HCT116 (cell line): ENCODE measurements around the gene EVI5. TPM values are rescaled to one million over a fixed set of nuclear protein-coding genes. Genes with fewer than 3 reads are reported as not detected.

ENCODE experiments used
- ATAC-seq: fragments of 200-7000 bp; cut with Tn5 transposase; 2 replicates; pipeline ENCODE4 v1.9.1; 2020; ENCODE audit warnings: mild to moderate bottlenecking, moderate library complexity
- BruUV-seq: library from RNA; stranded (reverse); fragments of 400-500 nt; replicated peaks from 2 replicates; lab custom pipeline; 2021; lab: Mats Ljungman, UMichigan
- CTCF ChIA-PET: fragments of 300-600 bp; sonication (Branson Sonifier 250); formaldehyde crosslinking; loops from one replicate; lab custom pipeline; 2021; ENCODE audit warnings: antibody characterized with exemption; lab: Charles Lee
- POLR2A ChIA-PET: fragments of 300-600, 350-600 bp; sonication (Branson Sonifier 250); formaldehyde crosslinking; loops from one replicate; lab custom pipeline; 2021; ENCODE audit warnings: antibody characterized with exemption; lab: Charles Lee
- RAD21 ChIA-PET, 2 experiments: fragments of 300-600 bp; sonication (Branson Sonifier 250); formaldehyde crosslinking; loops; one replicate each; lab custom pipeline; 2023; ENCODE audit warnings: low total read pairs in 2 of 2; ENCODE audit not compliant: uncharacterized antibody in 2 of 2, unreplicated experiment in 2 of 2, low non-redundant PET in 1 of 2; lab: Charles Lee
- DNase-seq: peaks from one replicate; pipeline ENCODE4 v3.0.0-alpha.2; 2010; ENCODE audit warnings: low read depth, low spot score
- H2AFZ ChIP-seq: fragments of 200-600 bp; shearing (Covaris generic), sonication (generic); 2 replicates; pipeline ENCODE4 v1.6.1; 2017; ENCODE audit warnings: low read depth, mixed run types, mixed read lengths, antibody characterized with exemption, low read length; ENCODE audit not compliant: poor library complexity, severe bottlenecking
- H3K27ac ChIP-seq: 2 replicates; pipeline ENCODE4 v1.5.1; 2012; ENCODE audit warnings: low read depth, low read length
- H3K27me3 ChIP-seq: fragments of 200-600 bp; sonication (generic); 2 replicates; pipeline ENCODE4 v1.6.1; 2016; ENCODE audit warnings: mixed run types, low read length, mixed read lengths; ENCODE audit not compliant: insufficient read depth
- H3K36me3 ChIP-seq, 2 experiments: fragments of 200-500 bp in 1 of 2; fragments of 200-600 bp in 1 of 2; sonication (Bioruptor generic) in 1 of 2; sonication (generic) in 1 of 2; 2 replicates each; pipeline versions ENCODE4 v1.5.1 to v1.6.1; 2014 to 2016; ENCODE audit warnings: low read length in 2 of 2, inconsistent platforms in 1 of 2, mixed read lengths in 1 of 2, mixed run types in 1 of 2; ENCODE audit not compliant: insufficient read depth in 2 of 2, control insufficient read depth in 1 of 2
- H3K4me1 ChIP-seq, 2 experiments: fragments of 200-600 bp in 1 of 2; sonication (generic) in 1 of 2; 2 replicates each; pipeline versions ENCODE4 v1.5.1 to v1.6.1; 2012 to 2017; ENCODE audit warnings: low read length in 2 of 2, inconsistent platforms in 1 of 2, mild to moderate bottlenecking in 1 of 2, mixed read lengths in 1 of 2, mixed run types in 1 of 2, moderate library complexity in 1 of 2; ENCODE audit not compliant: insufficient read depth in 2 of 2, control insufficient read depth in 1 of 2
- H3K4me2 ChIP-seq: fragments of 200-600 bp; sonication (generic); 2 replicates; pipeline ENCODE4 v1.6.1; 2017; ENCODE audit warnings: mixed run types, low read length, mixed read lengths
- H3K4me3 ChIP-seq, 2 experiments: fragments of 200-600 bp in 1 of 2; sonication (generic) in 1 of 2; replicated peaks in 1 of 2; 2 replicates each; pipeline ENCODE4 v1.5.1; 2011 to 2016; ENCODE audit warnings: low read length in 2 of 2, control low read depth in 1 of 2, low read depth in 1 of 2, mild to moderate bottlenecking in 1 of 2, mixed read lengths in 1 of 2, mixed run types in 1 of 2
- H3K79me2 ChIP-seq: fragments of 200-600 bp; sonication (generic); 2 replicates; pipeline ENCODE4 v1.6.1; 2017; ENCODE audit warnings: mild to moderate bottlenecking, mixed run types, low read length, moderate library complexity, mixed read lengths; ENCODE audit not compliant: insufficient read depth
- H3K9ac ChIP-seq: fragments of 200-600 bp; sonication (generic); 2 replicates; pipeline ENCODE4 v1.6.1; 2016; ENCODE audit warnings: low read length, mixed read lengths
- H3K9me2 ChIP-seq: fragments of 200-600 bp; sonication (generic), shearing (Covaris generic); 2 replicates; pipeline ENCODE4 v1.6.1; 2017; ENCODE audit warnings: mixed run types, mild to moderate bottlenecking, moderate library complexity; ENCODE audit not compliant: insufficient read depth
- H3K9me3 ChIP-seq, 2 experiments: fragments of 200-500 bp in 1 of 2; fragments of 200-600 bp in 1 of 2; sonication (Bioruptor generic) in 1 of 2; sonication (generic) in 1 of 2; 2 replicates each; pipeline ENCODE4 v1.6.1; 2014 to 2017; ENCODE audit warnings: low read length in 2 of 2, mixed read lengths in 2 of 2, inconsistent platforms in 1 of 2, low read depth in 1 of 2, mild to moderate bottlenecking in 1 of 2, mixed run types in 1 of 2, moderate library complexity in 1 of 2; ENCODE audit not compliant: control insufficient read depth in 1 of 2, insufficient read depth in 1 of 2
- H4K20me1 ChIP-seq: fragments of 200-600 bp; sonication (generic), shearing (Covaris generic); 2 replicates; pipeline ENCODE4 v1.6.1; 2017; ENCODE audit warnings: mixed run types, mild to moderate bottlenecking, moderate library complexity; ENCODE audit not compliant: insufficient read depth
- CBX3 ChIP-seq: IDR thresholded peaks from 2 replicates; pipeline ENCODE4 v1.6.1; 2012; ENCODE audit warnings: low read depth
- ELF1 ChIP-seq: IDR thresholded peaks from 2 replicates; pipeline ENCODE4 v1.6.1; 2012; ENCODE audit warnings: low read depth, borderline replicate concordance
- EZH2 ChIP-seq: fragments of 200-600 bp; sonication (generic); IDR thresholded peaks from 2 replicates; pipeline ENCODE4 v1.6.1; 2017; ENCODE audit warnings: antibody characterized with exemption, mixed run types
- EZH2phosphoT487 ChIP-seq: fragments of 200-600 bp; IDR thresholded peaks from 2 replicates; pipeline ENCODE4 v1.6.1; 2018; ENCODE audit warnings: antibody characterized with exemption, borderline replicate concordance
- FOSL1 ChIP-seq: IDR thresholded peaks from 2 replicates; pipeline ENCODE4 v1.6.1; 2012; ENCODE audit warnings: low read depth
- JUND ChIP-seq: IDR thresholded peaks from 2 replicates; pipeline ENCODE4 v1.6.1; 2012
- POLR2A ChIP-seq: IDR thresholded peaks from 2 replicates; pipeline ENCODE4 v1.7.0; 2011; ENCODE audit warnings: borderline replicate concordance; ENCODE audit not compliant: insufficient read depth, insufficient read length; ENCODE audit errors: extremely low read depth
- POLR2AphosphoS5 ChIP-seq: IDR thresholded peaks from 2 replicates; pipeline ENCODE4 v1.6.1; 2011; ENCODE audit warnings: mild to moderate bottlenecking, low read depth, low read length, moderate library complexity
- RAD21 ChIP-seq: IDR thresholded peaks from 2 replicates; pipeline ENCODE4 v1.6.1; 2012; ENCODE audit warnings: low read depth, mild to moderate bottlenecking
- SP1 ChIP-seq: IDR thresholded peaks from 2 replicates; pipeline ENCODE4 v1.6.1; 2012; ENCODE audit warnings: low read depth
- SRF ChIP-seq: IDR thresholded peaks from 2 replicates; pipeline ENCODE4 v1.6.1; 2012; ENCODE audit warnings: low read depth
- TCF7L2 ChIP-seq: IDR thresholded peaks from 2 replicates; pipeline ENCODE4 v1.7.0; 2011; ENCODE audit warnings: borderline replicate concordance, inconsistent platforms; ENCODE audit not compliant: insufficient read depth, insufficient read length; ENCODE audit errors: extremely low read depth
- YY1 ChIP-seq: IDR thresholded peaks from 2 replicates; pipeline ENCODE4 v1.6.1; 2011; ENCODE audit warnings: low read length, low read depth, moderate library complexity, mild to moderate bottlenecking; ENCODE audit not compliant: insufficient replicate concordance; ENCODE audit errors: extremely low read depth
- ZFX ChIP-seq: fragments of 450-650 bp; IDR thresholded peaks from 2 replicates; pipeline ENCODE4 v1.6.1; 2017
- ZNF274 ChIP-seq: fragments of 200-500 bp; sonication (Bioruptor generic); IDR thresholded peaks from 2 replicates; pipeline ENCODE4 v1.6.1; 2014; ENCODE audit warnings: mild to moderate bottlenecking, low read depth, low read length, inconsistent platforms
- intact Hi-C: fragments of 100-400 bp; cut with micrococcal nuclease; formaldehyde crosslinking; loops from 2 replicates; pipeline ENCODE4 v1.10.0; 2022
- total RNA-seq: library from RNA; stranded (reverse); gene quantifications from one replicate; pipeline ENCODE4 v1.2.1, GENCODE V29; 2021; ENCODE audit not compliant: unreplicated experiment
- TF ChIP-seq, protein P1 (sequence below): IDR thresholded peaks from 2 replicates; pipeline ENCODE4 v1.6.1; 2012; ENCODE audit warnings: low read depth
- TF ChIP-seq, protein P2 (sequence below): IDR thresholded peaks from 2 replicates; pipeline ENCODE4 v1.6.1; 2012
- TF ChIP-seq, protein P3 (sequence below): IDR thresholded peaks from 2 replicates; pipeline ENCODE4 v1.6.1; 2012
- TF ChIP-seq, protein P4 (sequence below): IDR thresholded peaks from 2 replicates; pipeline ENCODE4 v1.6.1; 2011; ENCODE audit warnings: mild to moderate bottlenecking, low read length, moderate library complexity; ENCODE audit not compliant: insufficient replicate concordance; ENCODE audit errors: extremely low read depth

Gene EVI5
- total RNA-seq, 1 experiment from 2014 or later, result 21.8 TPM

DNA sequence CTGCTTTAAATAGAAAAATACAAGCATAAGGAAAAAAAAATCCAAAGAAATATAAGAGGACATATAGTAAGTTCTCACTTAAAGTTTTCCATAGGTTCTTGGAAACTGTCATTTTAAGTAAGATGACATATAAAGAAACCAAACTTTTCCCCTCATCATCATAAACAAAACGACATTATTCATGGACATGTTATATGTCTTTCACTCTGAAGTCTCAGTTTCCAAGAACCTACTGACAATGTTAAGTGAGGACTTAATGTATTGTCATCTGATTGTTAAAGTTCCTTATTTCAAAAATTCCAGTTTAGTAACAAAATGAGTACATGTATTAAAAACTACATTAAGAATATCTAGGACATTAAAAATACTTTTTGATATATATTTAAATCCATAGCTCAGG, 228.6 kb downstream of the EVI5 start:
- Histone ChIP-seq H3K36me3 (no peaks in the 10 kb centered on the region), H3K9me3 (no peaks in the 10 kb centered on the region), H2AFZ (no peak overlapping the region), H3K27me3 (no peaks in the 10 kb centered on the region), H4K20me1 (no peaks in the 10 kb centered on the region), H3K9ac (no peak overlapping the region), H3K4me2 (no peak overlapping the region), H3K79me2 (no peaks in the 10 kb centered on the region), H3K4me3 (no peak overlapping the region), H3K4me1 (no peaks in the 10 kb centered on the region), H3K27ac (no peak overlapping the region), H3K9me2 (no peaks in the 10 kb centered on the region)
- BruUV-seq, result no TSS peak
- ATAC-seq, result no peak
- ChIA-PET POLR2A (no interaction called here), RAD21 (no interaction called here), CTCF (interaction anchor here (0.6 kb wide), 1 partner anchor 33 kb away, joined by 3 read pairs; no protein-coding TSS in a partner anchor)
- DNase-seq, result no peak
- intact Hi-C loops, result no loop called here
- TF ChIP-seq, protein P1, sequence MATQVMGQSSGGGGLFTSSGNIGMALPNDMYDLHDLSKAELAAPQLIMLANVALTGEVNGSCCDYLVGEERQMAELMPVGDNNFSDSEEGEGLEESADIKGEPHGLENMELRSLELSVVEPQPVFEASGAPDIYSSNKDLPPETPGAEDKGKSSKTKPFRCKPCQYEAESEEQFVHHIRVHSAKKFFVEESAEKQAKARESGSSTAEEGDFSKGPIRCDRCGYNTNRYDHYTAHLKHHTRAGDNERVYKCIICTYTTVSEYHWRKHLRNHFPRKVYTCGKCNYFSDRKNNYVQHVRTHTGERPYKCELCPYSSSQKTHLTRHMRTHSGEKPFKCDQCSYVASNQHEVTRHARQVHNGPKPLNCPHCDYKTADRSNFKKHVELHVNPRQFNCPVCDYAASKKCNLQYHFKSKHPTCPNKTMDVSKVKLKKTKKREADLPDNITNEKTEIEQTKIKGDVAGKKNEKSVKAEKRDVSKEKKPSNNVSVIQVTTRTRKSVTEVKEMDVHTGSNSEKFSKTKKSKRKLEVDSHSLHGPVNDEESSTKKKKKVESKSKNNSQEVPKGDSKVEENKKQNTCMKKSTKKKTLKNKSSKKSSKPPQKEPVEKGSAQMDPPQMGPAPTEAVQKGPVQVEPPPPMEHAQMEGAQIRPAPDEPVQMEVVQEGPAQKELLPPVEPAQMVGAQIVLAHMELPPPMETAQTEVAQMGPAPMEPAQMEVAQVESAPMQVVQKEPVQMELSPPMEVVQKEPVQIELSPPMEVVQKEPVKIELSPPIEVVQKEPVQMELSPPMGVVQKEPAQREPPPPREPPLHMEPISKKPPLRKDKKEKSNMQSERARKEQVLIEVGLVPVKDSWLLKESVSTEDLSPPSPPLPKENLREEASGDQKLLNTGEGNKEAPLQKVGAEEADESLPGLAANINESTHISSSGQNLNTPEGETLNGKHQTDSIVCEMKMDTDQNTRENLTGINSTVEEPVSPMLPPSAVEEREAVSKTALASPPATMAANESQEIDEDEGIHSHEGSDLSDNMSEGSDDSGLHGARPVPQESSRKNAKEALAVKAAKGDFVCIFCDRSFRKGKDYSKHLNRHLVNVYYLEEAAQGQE, result no peak
- TF ChIP-seq ZFX (no peak), ZNF274 (no peak), SP1 (no peak), TCF7L2 (no peak), POLR2AphosphoS5 (no peak), EZH2phosphoT487 (no peak), POLR2A (no peak), JUND (no peak), SRF (no peak), EZH2 (no peak), CBX3 (no peak), ELF1 (no peak), FOSL1 (no peak), RAD21 (no peak), YY1 (no peak)
- TF ChIP-seq, protein P2, sequence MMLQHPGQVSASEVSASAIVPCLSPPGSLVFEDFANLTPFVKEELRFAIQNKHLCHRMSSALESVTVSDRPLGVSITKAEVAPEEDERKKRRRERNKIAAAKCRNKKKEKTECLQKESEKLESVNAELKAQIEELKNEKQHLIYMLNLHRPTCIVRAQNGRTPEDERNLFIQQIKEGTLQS, result no peak
- TF ChIP-seq, protein P3, sequence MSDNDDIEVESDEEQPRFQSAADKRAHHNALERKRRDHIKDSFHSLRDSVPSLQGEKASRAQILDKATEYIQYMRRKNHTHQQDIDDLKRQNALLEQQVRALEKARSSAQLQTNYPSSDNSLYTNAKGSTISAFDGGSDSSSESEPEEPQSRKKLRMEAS, result no peak
- TF ChIP-seq, protein P4, sequence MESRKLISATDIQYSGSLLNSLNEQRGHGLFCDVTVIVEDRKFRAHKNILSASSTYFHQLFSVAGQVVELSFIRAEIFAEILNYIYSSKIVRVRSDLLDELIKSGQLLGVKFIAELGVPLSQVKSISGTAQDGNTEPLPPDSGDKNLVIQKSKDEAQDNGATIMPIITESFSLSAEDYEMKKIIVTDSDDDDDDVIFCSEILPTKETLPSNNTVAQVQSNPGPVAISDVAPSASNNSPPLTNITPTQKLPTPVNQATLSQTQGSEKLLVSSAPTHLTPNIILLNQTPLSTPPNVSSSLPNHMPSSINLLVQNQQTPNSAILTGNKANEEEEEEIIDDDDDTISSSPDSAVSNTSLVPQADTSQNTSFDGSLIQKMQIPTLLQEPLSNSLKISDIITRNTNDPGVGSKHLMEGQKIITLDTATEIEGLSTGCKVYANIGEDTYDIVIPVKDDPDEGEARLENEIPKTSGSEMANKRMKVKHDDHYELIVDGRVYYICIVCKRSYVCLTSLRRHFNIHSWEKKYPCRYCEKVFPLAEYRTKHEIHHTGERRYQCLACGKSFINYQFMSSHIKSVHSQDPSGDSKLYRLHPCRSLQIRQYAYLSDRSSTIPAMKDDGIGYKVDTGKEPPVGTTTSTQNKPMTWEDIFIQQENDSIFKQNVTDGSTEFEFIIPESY, result no peak
